ENCODE data around the gene MCTP2. TPM values are rescaled to one million over a fixed set of nuclear protein-coding genes. Genes with fewer than 3 reads are reported as not detected.

MCTP2 gene
- total RNA-seq, 1 experiment from 2014 or later, result 1.3 TPM

- Mint-ChIP-seq H3K27ac (no peak overlapping the region), H3K4me1 (peaks cover 4 to 11% of the 10 kb centered on the region in 2 experiments; a peak in 2 of 4 replicates), H3K27me3 (ENCODE audit: low read depth) (no peaks in the 10 kb centered on the region), H3K4me3 (no peak overlapping the region; a peak in 1 of 5 replicates), H3K9me3 (no peaks in the 10 kb centered on the region; a peak in 1 of 5 replicates), H3K36me3 (ENCODE audit: insufficient read depth in 1 of 3, low read depth in 3 of 3) (peaks cover 0 to 2% (median 0%) of the 10 kb centered on the region in 3 experiments; a peak in 1 of 7 replicates)
- peak; percentile 67 for DNase-seq
- H3K9ac ChIP-seq (ENCODE audit: extremely low read depth, insufficient read length, low read length), result no peak overlapping the region
- no peak overlapping the region for H3K14ac ChIP-seq (ENCODE audit: insufficient read depth, low read length)
- no CpG with 5 or more reads among the region's 17 CpGs for WGBS (ENCODE audit: extremely low coverage, insufficient read length, low lambda C conversion rate)
- no peaks in the 10 kb centered on the region for H3K27me3 ChIP-seq (ENCODE audit: insufficient read depth, low read length)
- no peak overlapping the region for H2BK120ac ChIP-seq (ENCODE audit: low read depth, low read length, poor library complexity, severe bottlenecking)
- no peaks in the 10 kb centered on the region for H3K4me1 ChIP-seq (ENCODE audit: insufficient read depth, low read length)
- no peaks in the 10 kb centered on the region for H3K79me2 ChIP-seq (ENCODE audit: insufficient read depth, low read length)
- no peak overlapping the region for H2AK5ac ChIP-seq (ENCODE audit: insufficient read length, low read length)
- H3K18ac ChIP-seq (ENCODE audit: insufficient read length, low read depth, low read length), result no peak overlapping the region
- H3K4ac ChIP-seq (ENCODE audit: low read depth, low read length), result no peak overlapping the region
- no peak overlapping the region for H2BK20ac ChIP-seq (ENCODE audit: low read depth, low read length, poor library complexity, severe bottlenecking)
- no peak overlapping the region for H3K56ac ChIP-seq (ENCODE audit: insufficient read length, low read depth, low read length)
- no peak overlapping the region for H4K5ac ChIP-seq (ENCODE audit: insufficient read length, low read depth, low read length)
- no peak overlapping the region for H3K27ac ChIP-seq (ENCODE audit: insufficient read length, low read depth, low read length)
- no peak overlapping the region for H2BK12ac ChIP-seq (ENCODE audit: insufficient read length, low read depth, low read length)
- H4K91ac ChIP-seq (ENCODE audit: insufficient read length, low read depth, low read length), result no peak overlapping the region
- no peak overlapping the region for H3K23ac ChIP-seq (ENCODE audit: insufficient read length, low read depth, low read length)
- TF ChIP-seq, protein P1, sequence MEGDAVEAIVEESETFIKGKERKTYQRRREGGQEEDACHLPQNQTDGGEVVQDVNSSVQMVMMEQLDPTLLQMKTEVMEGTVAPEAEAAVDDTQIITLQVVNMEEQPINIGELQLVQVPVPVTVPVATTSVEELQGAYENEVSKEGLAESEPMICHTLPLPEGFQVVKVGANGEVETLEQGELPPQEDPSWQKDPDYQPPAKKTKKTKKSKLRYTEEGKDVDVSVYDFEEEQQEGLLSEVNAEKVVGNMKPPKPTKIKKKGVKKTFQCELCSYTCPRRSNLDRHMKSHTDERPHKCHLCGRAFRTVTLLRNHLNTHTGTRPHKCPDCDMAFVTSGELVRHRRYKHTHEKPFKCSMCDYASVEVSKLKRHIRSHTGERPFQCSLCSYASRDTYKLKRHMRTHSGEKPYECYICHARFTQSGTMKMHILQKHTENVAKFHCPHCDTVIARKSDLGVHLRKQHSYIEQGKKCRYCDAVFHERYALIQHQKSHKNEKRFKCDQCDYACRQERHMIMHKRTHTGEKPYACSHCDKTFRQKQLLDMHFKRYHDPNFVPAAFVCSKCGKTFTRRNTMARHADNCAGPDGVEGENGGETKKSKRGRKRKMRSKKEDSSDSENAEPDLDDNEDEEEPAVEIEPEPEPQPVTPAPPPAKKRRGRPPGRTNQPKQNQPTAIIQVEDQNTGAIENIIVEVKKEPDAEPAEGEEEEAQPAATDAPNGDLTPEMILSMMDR (conservative IDR thresholded peaks at IDR 0.05), result peak; percentile 91
- peak overlapping the region; percentile 26 for H2AFZ ChIP-seq (ENCODE audit: low read length)
- no peak overlapping the region for H4K8ac ChIP-seq (replicated peaks; ENCODE audit: insufficient read length, low read depth, low read length)
- no peak overlapping the region for H2BK15ac ChIP-seq (ENCODE audit: low read depth, low read length)
- no peaks in the 10 kb centered on the region for H3K23me2 ChIP-seq (ENCODE audit: insufficient read length, low read depth, low read length, poor library complexity, severe bottlenecking)
- no peaks in the 10 kb centered on the region for H4K20me1 ChIP-seq (ENCODE audit: control insufficient read depth, insufficient read depth, insufficient read length)
- H3K79me1 ChIP-seq (ENCODE audit: insufficient read depth, low read depth, low read length, poor library complexity, severe bottlenecking), result no peaks in the 10 kb centered on the region
- no peaks in the 10 kb centered on the region for H3K9me3 ChIP-seq (ENCODE audit: control insufficient read depth, low read depth, low read length)
- H2BK5ac ChIP-seq (ENCODE audit: insufficient read length, low read length), result no peak overlapping the region
- H3T11ph ChIP-seq (ENCODE audit: low read length), result no peak overlapping the region
- H3K4me2 ChIP-seq (ENCODE audit: insufficient read depth, insufficient read length, low read length), result no peak overlapping the region
These were observed 92.9 kb downstream of the MCTP2 start for GRCh38 chr15:94324117-94324826.

All from H9 (cell line).